Bronchial epithelial cell (primary cell): ENCODE results near the gene CLCN4. TPM values are rescaled to one million over a fixed set of nuclear protein-coding genes. Genes with fewer than 3 reads are reported as not detected.

Experiments
- DNase-seq: peaks from one replicate; pipeline ENCODE4 v3.0.0-alpha.2; 2010; ENCODE audit warnings: low read depth
- FAIRE-seq: peaks from 2 replicates; lab custom pipeline; 2011; peaks lifted over from hg19 to GRCh38; lab: Jason Lieb, UNC
- H3K27me3 ChIP-seq: 2 replicates; pipeline ENCODE4 v1.5.1; 2011; ENCODE audit warnings: low read length; ENCODE audit not compliant: control insufficient read depth, insufficient read depth
- H3K36me3 ChIP-seq: 2 replicates; pipeline ENCODE4 v1.5.1; 2011; ENCODE audit warnings: low read length; ENCODE audit not compliant: control insufficient read depth, insufficient read depth
- H3K4me3 ChIP-seq: 2 replicates; pipeline ENCODE4 v1.5.1; 2011; ENCODE audit warnings: mild to moderate bottlenecking, low read depth, low read length, control low read depth
- total RNA-seq: library from RNA; depleted of rRNA; stranded (reverse); fragments of >200 nt; gene quantifications from 2 replicates; pipeline ENCODE4 v1.2.1, GENCODE V29; 2014
- TF ChIP-seq, protein P1 (sequence below): IDR thresholded peaks from 2 replicates; pipeline ENCODE4 v1.5.1; 2011; ENCODE audit warnings: mild to moderate bottlenecking, moderate library complexity, low read length, control low read depth, inconsistent platforms; ENCODE audit not compliant: insufficient read depth, severe bottlenecking

CLCN4 gene
- 1.3 and 2.4 TPM in 2 replicates for total RNA-seq

DNA sequence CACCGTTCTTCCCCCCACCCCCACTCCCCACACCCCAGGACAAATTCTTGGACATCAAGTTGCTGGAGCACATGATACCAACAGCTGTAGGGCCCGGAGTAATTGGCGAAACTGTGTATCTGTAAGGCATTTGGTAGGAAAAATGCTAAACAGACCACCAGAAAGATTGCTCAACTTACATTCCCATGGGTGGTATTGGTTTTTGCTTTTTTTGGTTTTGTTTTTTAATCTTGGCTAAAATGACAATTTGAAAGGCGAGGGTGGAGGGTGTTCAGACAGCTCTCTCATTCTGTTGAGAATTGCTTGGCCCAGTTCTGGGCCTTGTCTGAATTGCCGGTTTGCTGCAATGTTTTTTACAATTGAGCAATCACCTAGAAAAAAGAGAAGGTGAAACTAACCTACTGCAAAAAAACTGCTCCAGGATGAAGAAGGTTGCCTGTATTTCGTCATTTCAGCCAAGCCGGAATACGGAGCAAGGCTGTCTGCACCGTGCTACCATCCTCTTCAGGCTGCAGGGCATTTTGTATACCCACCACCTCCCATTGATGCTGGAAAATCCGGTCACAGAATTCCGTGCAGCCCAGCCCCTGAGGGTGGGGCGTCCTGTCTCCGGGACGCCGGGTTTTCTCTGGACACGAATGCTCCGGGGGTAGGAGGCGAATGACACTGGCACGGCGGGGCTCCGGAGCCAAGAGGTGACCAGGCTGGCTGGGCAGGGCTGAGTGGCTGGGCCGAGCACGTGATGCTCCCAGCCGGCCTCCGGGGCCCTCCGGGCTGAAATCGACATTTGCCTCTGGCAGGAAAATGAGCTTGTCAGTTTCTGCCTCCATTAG lies at the start of gene CLCN4:
Gene CLCN4, plus strand, starts transcription at position 777 of the 833 bp plus-strand sequence. CDS start 28,058 bp downstream, outside the sequence.
- DNase-seq (no peak), FAIRE-seq (no peak)
- no peaks in the 10 kb centered on the region for H3K36me3 ChIP-seq
- TF ChIP-seq, protein P1, sequence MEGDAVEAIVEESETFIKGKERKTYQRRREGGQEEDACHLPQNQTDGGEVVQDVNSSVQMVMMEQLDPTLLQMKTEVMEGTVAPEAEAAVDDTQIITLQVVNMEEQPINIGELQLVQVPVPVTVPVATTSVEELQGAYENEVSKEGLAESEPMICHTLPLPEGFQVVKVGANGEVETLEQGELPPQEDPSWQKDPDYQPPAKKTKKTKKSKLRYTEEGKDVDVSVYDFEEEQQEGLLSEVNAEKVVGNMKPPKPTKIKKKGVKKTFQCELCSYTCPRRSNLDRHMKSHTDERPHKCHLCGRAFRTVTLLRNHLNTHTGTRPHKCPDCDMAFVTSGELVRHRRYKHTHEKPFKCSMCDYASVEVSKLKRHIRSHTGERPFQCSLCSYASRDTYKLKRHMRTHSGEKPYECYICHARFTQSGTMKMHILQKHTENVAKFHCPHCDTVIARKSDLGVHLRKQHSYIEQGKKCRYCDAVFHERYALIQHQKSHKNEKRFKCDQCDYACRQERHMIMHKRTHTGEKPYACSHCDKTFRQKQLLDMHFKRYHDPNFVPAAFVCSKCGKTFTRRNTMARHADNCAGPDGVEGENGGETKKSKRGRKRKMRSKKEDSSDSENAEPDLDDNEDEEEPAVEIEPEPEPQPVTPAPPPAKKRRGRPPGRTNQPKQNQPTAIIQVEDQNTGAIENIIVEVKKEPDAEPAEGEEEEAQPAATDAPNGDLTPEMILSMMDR = no peak
- H3K4me3 ChIP-seq = peak within 1 kb of the TSS; percentile 24
- no peaks in the 10 kb centered on the region for H3K27me3 ChIP-seq

DNA sequence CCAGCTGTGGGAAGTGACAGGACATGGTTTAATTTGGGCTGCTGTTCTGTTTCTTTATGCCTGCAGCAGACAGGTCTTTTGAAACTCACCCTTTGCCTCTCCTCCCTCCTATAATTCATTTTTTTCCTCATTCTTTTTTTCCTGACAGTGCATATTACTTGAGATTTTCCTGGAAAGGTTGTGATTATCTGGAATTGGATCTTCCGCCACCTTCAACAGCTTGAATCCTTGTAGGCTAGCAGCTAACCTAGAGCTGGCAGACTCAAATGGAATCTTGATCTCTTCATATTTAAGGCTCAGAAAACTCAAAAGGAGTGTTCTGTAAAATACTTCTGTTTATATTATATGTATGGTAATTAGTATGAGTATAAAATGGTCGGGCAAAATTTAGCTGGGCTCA lies 49.3 kb upstream of the CLCN4 start:
- TF ChIP-seq, protein P1 = no peak
- Histone ChIP-seq H3K27me3 (no peaks in the 10 kb centered on the region), H3K36me3 (peaks cover 2% of the 10 kb centered on the region), H3K4me3 (no peak overlapping the region)
- FAIRE-seq (no peak), DNase-seq (no peak)

DNA sequence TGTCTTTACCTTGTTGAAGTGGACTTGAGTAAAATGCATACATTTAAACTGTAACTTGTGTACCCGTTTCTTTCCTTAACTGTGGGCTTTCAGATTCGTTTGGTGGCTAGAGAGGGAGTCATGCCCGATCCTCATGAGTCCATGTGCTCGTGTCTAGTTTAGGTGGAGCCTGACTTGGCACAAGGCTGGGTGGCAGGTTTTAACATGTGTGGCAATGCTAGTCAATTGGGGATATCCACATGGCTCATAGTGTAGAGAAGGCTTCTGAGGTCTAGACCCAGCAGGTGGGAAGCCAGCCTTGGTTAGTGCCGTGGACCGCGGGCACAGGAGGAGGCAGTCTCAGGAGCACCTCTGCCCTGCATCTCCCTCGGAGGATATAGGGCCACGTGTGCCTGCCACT lies 48.5 kb upstream of the CLCN4 start:
- TF ChIP-seq, protein P1 = no peak
- Histone ChIP-seq H3K27me3 (no peaks in the 10 kb centered on the region), H3K36me3 (peaks cover 2% of the 10 kb centered on the region), H3K4me3 (no peak overlapping the region)
- FAIRE-seq = no peak
- DNase-seq = peak; percentile 68

DNA sequence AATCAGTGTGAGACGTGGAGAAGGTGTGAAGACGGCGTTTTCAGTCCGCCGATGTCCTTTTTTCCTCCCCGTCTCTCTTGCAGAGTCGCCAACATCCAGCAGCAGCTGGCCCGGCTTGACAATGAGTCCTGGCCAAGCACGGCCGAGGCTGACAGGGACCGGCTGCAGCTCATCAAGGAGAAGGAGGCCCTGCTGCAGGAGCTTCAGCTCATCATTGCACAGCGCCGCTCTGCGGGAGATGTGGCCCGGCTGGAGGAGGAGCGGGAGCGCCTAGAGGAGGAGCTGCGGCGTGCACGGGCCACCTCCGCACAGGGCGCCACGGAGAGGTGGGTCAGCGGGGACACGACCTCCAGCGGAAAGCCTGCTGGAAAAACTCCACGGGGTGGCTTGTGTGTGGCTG lies 47.1 kb upstream of the CLCN4 start:
- TF ChIP-seq, protein P1 = no peak
- Histone ChIP-seq H3K36me3 (peaks cover 2% of the 10 kb centered on the region), H3K27me3 (no peaks in the 10 kb centered on the region), H3K4me3 (no peak overlapping the region)
- FAIRE-seq = no peak
- no peak for DNase-seq

DNA sequence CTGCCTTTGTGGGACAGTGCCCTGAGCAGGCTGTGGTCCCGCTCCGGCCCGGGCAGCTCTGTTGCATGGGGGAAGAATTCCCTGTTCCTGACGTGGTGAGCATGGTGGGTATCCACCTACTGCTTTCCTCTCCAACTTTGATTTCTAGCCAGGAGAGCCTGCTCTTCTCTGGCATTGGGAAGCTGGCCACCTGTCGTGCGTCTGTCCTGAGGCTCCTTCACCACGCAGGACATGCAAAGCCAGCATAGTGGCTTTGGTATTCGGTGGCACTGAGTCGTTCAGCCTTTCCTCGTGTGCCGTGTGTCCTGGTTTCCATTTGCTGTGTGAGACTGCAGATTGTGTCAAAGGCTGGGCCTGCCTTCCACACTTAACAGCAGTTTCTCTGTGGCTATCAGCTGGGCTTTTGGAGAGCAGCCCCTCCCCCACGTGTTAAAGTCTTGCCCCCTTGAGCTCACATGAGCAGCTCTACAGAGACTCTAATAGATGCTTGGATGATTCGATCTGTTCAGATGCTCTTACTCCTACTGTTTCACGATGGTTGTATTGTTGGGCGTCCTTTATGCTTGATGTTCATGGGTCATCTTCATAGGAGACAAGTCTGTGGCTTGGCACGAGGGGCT lies 46.3 kb upstream of the CLCN4 start:
- no peak for FAIRE-seq
- TF ChIP-seq, protein P1 = no peak
- Histone ChIP-seq H3K4me3 (no peak overlapping the region), H3K27me3 (no peaks in the 10 kb centered on the region), H3K36me3 (peaks cover 2% of the 10 kb centered on the region)
- no peak for DNase-seq
